HCT116 (cell line): ENCODE data around the gene NTN3. TPM values are rescaled to one million over a fixed set of nuclear protein-coding genes. Genes with fewer than 3 reads are reported as not detected.

ENCODE experiments used
- ATAC-seq: fragments of 200-7000 bp; cut with Tn5 transposase; 2 replicates; pipeline ENCODE4 v1.9.1; 2020; ENCODE audit warnings: mild to moderate bottlenecking, moderate library complexity
- BruUV-seq: library from RNA; stranded (reverse); fragments of 400-500 nt; replicated peaks from 2 replicates; lab custom pipeline; 2021; lab: Mats Ljungman, UMichigan
- CTCF ChIA-PET: fragments of 300-600 bp; sonication (Branson Sonifier 250); formaldehyde crosslinking; loops from one replicate; lab custom pipeline; 2021; ENCODE audit warnings: antibody characterized with exemption; lab: Charles Lee
- POLR2A ChIA-PET: fragments of 300-600, 350-600 bp; sonication (Branson Sonifier 250); formaldehyde crosslinking; loops from one replicate; lab custom pipeline; 2021; ENCODE audit warnings: antibody characterized with exemption; lab: Charles Lee
- RAD21 ChIA-PET, 2 experiments: fragments of 300-600 bp; sonication (Branson Sonifier 250); formaldehyde crosslinking; loops; one replicate each; lab custom pipeline; 2023; ENCODE audit warnings: low total read pairs in 2 of 2; ENCODE audit not compliant: uncharacterized antibody in 2 of 2, unreplicated experiment in 2 of 2, low non-redundant PET in 1 of 2; lab: Charles Lee
- DNase-seq: peaks from one replicate; pipeline ENCODE4 v3.0.0-alpha.2; 2010; ENCODE audit warnings: low read depth, low spot score
- H2AFZ ChIP-seq: fragments of 200-600 bp; shearing (Covaris generic), sonication (generic); 2 replicates; pipeline ENCODE4 v1.6.1; 2017; ENCODE audit warnings: low read depth, mixed run types, mixed read lengths, antibody characterized with exemption, low read length; ENCODE audit not compliant: poor library complexity, severe bottlenecking
- H3K27ac ChIP-seq: 2 replicates; pipeline ENCODE4 v1.5.1; 2012; ENCODE audit warnings: low read depth, low read length
- H3K27me3 ChIP-seq: fragments of 200-600 bp; sonication (generic); 2 replicates; pipeline ENCODE4 v1.6.1; 2016; ENCODE audit warnings: mixed run types, low read length, mixed read lengths; ENCODE audit not compliant: insufficient read depth
- H3K36me3 ChIP-seq, 2 experiments: fragments of 200-500 bp in 1 of 2; fragments of 200-600 bp in 1 of 2; sonication (Bioruptor generic) in 1 of 2; sonication (generic) in 1 of 2; 2 replicates each; pipeline versions ENCODE4 v1.5.1 to v1.6.1; 2014 to 2016; ENCODE audit warnings: low read length in 2 of 2, inconsistent platforms in 1 of 2, mixed read lengths in 1 of 2, mixed run types in 1 of 2; ENCODE audit not compliant: insufficient read depth in 2 of 2, control insufficient read depth in 1 of 2
- H3K4me1 ChIP-seq, 2 experiments: fragments of 200-600 bp in 1 of 2; sonication (generic) in 1 of 2; 2 replicates each; pipeline versions ENCODE4 v1.5.1 to v1.6.1; 2012 to 2017; ENCODE audit warnings: low read length in 2 of 2, inconsistent platforms in 1 of 2, mild to moderate bottlenecking in 1 of 2, mixed read lengths in 1 of 2, mixed run types in 1 of 2, moderate library complexity in 1 of 2; ENCODE audit not compliant: insufficient read depth in 2 of 2, control insufficient read depth in 1 of 2
- H3K4me2 ChIP-seq: fragments of 200-600 bp; sonication (generic); 2 replicates; pipeline ENCODE4 v1.6.1; 2017; ENCODE audit warnings: mixed run types, low read length, mixed read lengths
- H3K4me3 ChIP-seq, 2 experiments: fragments of 200-600 bp in 1 of 2; sonication (generic) in 1 of 2; replicated peaks in 1 of 2; 2 replicates each; pipeline ENCODE4 v1.5.1; 2011 to 2016; ENCODE audit warnings: low read length in 2 of 2, control low read depth in 1 of 2, low read depth in 1 of 2, mild to moderate bottlenecking in 1 of 2, mixed read lengths in 1 of 2, mixed run types in 1 of 2
- H3K79me2 ChIP-seq: fragments of 200-600 bp; sonication (generic); 2 replicates; pipeline ENCODE4 v1.6.1; 2017; ENCODE audit warnings: mild to moderate bottlenecking, mixed run types, low read length, moderate library complexity, mixed read lengths; ENCODE audit not compliant: insufficient read depth
- H3K9ac ChIP-seq: fragments of 200-600 bp; sonication (generic); 2 replicates; pipeline ENCODE4 v1.6.1; 2016; ENCODE audit warnings: low read length, mixed read lengths
- H3K9me2 ChIP-seq: fragments of 200-600 bp; sonication (generic), shearing (Covaris generic); 2 replicates; pipeline ENCODE4 v1.6.1; 2017; ENCODE audit warnings: mixed run types, mild to moderate bottlenecking, moderate library complexity; ENCODE audit not compliant: insufficient read depth
- H3K9me3 ChIP-seq, 2 experiments: fragments of 200-500 bp in 1 of 2; fragments of 200-600 bp in 1 of 2; sonication (Bioruptor generic) in 1 of 2; sonication (generic) in 1 of 2; 2 replicates each; pipeline ENCODE4 v1.6.1; 2014 to 2017; ENCODE audit warnings: low read length in 2 of 2, mixed read lengths in 2 of 2, inconsistent platforms in 1 of 2, low read depth in 1 of 2, mild to moderate bottlenecking in 1 of 2, mixed run types in 1 of 2, moderate library complexity in 1 of 2; ENCODE audit not compliant: control insufficient read depth in 1 of 2, insufficient read depth in 1 of 2
- H4K20me1 ChIP-seq: fragments of 200-600 bp; sonication (generic), shearing (Covaris generic); 2 replicates; pipeline ENCODE4 v1.6.1; 2017; ENCODE audit warnings: mixed run types, mild to moderate bottlenecking, moderate library complexity; ENCODE audit not compliant: insufficient read depth
- POLR2AphosphoS5 ChIP-seq: IDR thresholded peaks from 2 replicates; pipeline ENCODE4 v1.6.1; 2011; ENCODE audit warnings: mild to moderate bottlenecking, low read depth, low read length, moderate library complexity
- ZFX ChIP-seq: fragments of 450-650 bp; IDR thresholded peaks from 2 replicates; pipeline ENCODE4 v1.6.1; 2017
- intact Hi-C: fragments of 100-400 bp; cut with micrococcal nuclease; formaldehyde crosslinking; loops from 2 replicates; pipeline ENCODE4 v1.10.0; 2022
- total RNA-seq: library from RNA; stranded (reverse); gene quantifications from one replicate; pipeline ENCODE4 v1.2.1, GENCODE V29; 2021; ENCODE audit not compliant: unreplicated experiment
- TF ChIP-seq, protein P1 (sequence below): IDR thresholded peaks from 2 replicates; pipeline ENCODE4 v1.6.1; 2012
- TF ChIP-seq, protein P2 (sequence below): IDR thresholded peaks from 2 replicates; pipeline ENCODE4 v1.6.1; 2012; ENCODE audit warnings: low read depth

NTN3 gene
- total RNA-seq, 1 experiment from 2014 or later = 0.30 TPM

DNA sequence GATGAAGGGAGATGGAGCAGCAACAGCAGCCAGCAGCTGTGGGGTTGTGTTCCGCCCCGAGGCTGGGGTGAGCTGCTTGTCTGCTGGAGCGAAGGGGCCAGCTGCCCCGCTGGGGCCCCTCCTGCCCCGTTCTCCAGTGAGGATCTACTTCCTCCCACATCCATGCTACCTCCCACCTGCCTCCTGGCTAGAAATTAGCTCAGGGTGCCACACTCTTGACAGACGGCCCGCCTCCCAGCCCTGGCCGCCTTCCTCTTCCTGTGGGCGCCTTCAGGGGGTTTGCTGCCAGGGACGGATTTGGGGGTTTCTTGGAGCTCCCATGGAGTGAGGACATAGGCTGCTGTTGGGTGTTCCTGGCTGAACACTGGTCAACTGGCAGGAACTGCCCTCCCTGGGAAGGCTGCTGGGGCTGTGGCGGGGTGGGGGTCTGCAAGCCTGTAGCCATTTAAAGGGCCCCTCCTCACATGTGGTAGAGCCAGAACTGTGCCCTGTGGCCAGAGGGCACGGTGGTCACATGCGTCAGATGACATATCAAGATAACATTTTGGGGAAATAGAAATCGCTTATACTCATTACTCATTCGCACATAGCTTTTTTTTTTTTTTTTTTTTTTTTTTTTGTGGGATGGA is 16.9 kb downstream of the NTN3 start:
- CTCF ChIA-PET = interaction anchor here (0.6 kb wide), 1 partner anchor 346 kb away, joined by 3 read pairs; no protein-coding TSS in a partner anchor
- Histone ChIP-seq H3K4me1 (no peaks in the 10 kb centered on the region), H4K20me1 (no peaks in the 10 kb centered on the region), H3K27me3 (no peaks in the 10 kb centered on the region), H2AFZ (no peak overlapping the region), H3K27ac (no peak overlapping the region), H3K9ac (no peak overlapping the region), H3K9me2 (no peaks in the 10 kb centered on the region), H3K79me2 (peaks cover 17% of the 10 kb centered on the region; the same call in 1 of the 2 replicates), H3K9me3 (no peaks in the 10 kb centered on the region), H3K4me3 (no peak overlapping the region)
- RAD21 ChIA-PET = interaction anchor here in 1 of 2 experiments (0.6 kb wide), 1 partner anchor 150 kb away, joined by 3 read pairs; no protein-coding TSS in a partner anchor
- no peak for DNase-seq
- ATAC-seq = no peak
- intact Hi-C loops = no loop called here
- POLR2A ChIA-PET = interaction anchor here (0.6 kb wide), 1 partner anchor 273 kb away, joined by 5 read pairs; the partner anchor contains the start of gene PGP
- no TSS peak for BruUV-seq
- TF ChIP-seq, protein P1, sequence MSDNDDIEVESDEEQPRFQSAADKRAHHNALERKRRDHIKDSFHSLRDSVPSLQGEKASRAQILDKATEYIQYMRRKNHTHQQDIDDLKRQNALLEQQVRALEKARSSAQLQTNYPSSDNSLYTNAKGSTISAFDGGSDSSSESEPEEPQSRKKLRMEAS = no peak
- TF ChIP-seq ZFX (no peak), POLR2AphosphoS5 (no peak)
- TF ChIP-seq, protein P2, sequence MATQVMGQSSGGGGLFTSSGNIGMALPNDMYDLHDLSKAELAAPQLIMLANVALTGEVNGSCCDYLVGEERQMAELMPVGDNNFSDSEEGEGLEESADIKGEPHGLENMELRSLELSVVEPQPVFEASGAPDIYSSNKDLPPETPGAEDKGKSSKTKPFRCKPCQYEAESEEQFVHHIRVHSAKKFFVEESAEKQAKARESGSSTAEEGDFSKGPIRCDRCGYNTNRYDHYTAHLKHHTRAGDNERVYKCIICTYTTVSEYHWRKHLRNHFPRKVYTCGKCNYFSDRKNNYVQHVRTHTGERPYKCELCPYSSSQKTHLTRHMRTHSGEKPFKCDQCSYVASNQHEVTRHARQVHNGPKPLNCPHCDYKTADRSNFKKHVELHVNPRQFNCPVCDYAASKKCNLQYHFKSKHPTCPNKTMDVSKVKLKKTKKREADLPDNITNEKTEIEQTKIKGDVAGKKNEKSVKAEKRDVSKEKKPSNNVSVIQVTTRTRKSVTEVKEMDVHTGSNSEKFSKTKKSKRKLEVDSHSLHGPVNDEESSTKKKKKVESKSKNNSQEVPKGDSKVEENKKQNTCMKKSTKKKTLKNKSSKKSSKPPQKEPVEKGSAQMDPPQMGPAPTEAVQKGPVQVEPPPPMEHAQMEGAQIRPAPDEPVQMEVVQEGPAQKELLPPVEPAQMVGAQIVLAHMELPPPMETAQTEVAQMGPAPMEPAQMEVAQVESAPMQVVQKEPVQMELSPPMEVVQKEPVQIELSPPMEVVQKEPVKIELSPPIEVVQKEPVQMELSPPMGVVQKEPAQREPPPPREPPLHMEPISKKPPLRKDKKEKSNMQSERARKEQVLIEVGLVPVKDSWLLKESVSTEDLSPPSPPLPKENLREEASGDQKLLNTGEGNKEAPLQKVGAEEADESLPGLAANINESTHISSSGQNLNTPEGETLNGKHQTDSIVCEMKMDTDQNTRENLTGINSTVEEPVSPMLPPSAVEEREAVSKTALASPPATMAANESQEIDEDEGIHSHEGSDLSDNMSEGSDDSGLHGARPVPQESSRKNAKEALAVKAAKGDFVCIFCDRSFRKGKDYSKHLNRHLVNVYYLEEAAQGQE = no peak
- TF ChIP-seq, all 23 proteins: peak for 0
- Histone ChIP-seq H3K36me3 (no peaks in the 10 kb centered on the region; a peak in 1 of 4 replicates), H3K4me2 (no peak overlapping the region)
